Mucosa of descending colon (tissue), 3 donors: ENCODE data around the gene OR2V2. TPM values are rescaled to one million over a fixed set of nuclear protein-coding genes. Genes with fewer than 3 reads are reported as not detected.

Experiments used
- ATAC-seq: fragments of 200-7000 bp; cut with Tn5 transposase; one replicate; pipeline ENCODE4 v1.9.1; 2020; ENCODE audit warnings: mild to moderate bottlenecking, moderate library complexity
- DNase-seq, 3 donors: peaks; one replicate each; pipeline ENCODE4 v3.0.0-alpha.2; 2020
- H3K36me3 ChIP-seq: fragments of 200-600 bp; one replicate; pipeline ENCODE4 v1.8.0; 2021; ENCODE audit warnings: low read depth, mild to moderate bottlenecking
- H3K4me1 ChIP-seq: fragments of 200-600 bp; one replicate; pipeline ENCODE4 v1.8.0; 2021; ENCODE audit warnings: low read depth, mild to moderate bottlenecking
- H3K4me3 ChIP-seq: fragments of 200-600 bp; one replicate; pipeline ENCODE4 v1.8.0; 2021; ENCODE audit warnings: mild to moderate bottlenecking
- H3K9me3 ChIP-seq: fragments of 200-600 bp; one replicate; pipeline ENCODE4 v1.8.0; 2021; ENCODE audit warnings: mild to moderate bottlenecking
- intact Hi-C, 2 donors: fragments of 100-400 bp; cut with DNase I in 1 of 2; cut with micrococcal nuclease in 1 of 2; formaldehyde crosslinking; loops; one replicate each; pipeline versions ENCODE4 v1.11.0 to v1.11.1; 2022; cut with DNase I, micrococcal nuclease
- total RNA-seq, 3 donors: library from RNA; stranded (reverse); fragmentation: NEBNext Ultra II Directional in 2 of 3; extraction: Animal tissue kit (Norgen Biotek cat#: 25700) in 2 of 3; gene quantifications; one replicate each; pipeline versions ENCODE4 v1.2.1 to v1.2.4, GENCODE V29; 2021 to 2023
- TF ChIP-seq, protein P1 (sequence below): fragments of 200-600 bp; IDR thresholded peaks from one replicate; pipeline ENCODE4 v1.8.0; 2022; ENCODE audit warnings: antibody characterized with exemption, mild to moderate bottlenecking
- donor health status: DM: no; HTN: no; CAD: no; lungs with moderate emphysema.
- donor health status: DM: no; HTN: no; CAD: no.
- donor health status: DM: no; HTN: yes; CAD: no.

OR2V2 gene
- total RNA-seq, 3 donors from 2014 or later, result not detected

DNA sequence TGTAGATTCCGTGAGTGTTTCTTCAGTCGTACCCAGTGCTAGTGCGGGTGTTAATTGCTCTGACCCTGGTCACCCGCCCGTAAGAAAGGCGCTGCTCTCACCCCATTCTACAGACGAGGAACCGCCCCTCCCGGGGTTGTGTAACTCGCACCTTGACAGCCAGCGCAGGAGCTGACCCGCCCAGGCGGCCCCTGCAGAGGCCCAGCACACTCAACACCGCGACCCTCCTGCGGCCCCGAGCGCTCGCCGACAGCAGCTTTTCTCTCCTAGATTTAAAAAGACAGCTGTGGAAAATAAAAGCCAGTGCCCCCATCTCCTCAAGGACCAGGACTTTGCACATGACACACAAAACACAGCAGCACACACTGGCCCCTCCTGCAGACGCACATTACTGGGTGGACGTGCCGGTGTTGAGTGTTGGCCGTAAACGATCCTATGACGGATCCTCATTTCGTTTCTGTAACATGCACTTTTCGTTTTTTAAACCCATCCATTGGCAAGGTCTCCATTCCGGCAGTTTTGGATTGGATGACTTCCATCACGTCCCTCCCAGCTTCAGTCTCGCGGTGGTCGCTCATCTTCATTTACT is 22.9 kb downstream of the OR2V2 start:
- peak; percentile 41 for ATAC-seq
- H3K9me3 ChIP-seq, result no peaks in the 10 kb centered on the region
- peaks cover 10% of the 10 kb centered on the region for H3K4me1 ChIP-seq
- H3K4me3 ChIP-seq, result no peak overlapping the region
- TF ChIP-seq, protein P1, sequence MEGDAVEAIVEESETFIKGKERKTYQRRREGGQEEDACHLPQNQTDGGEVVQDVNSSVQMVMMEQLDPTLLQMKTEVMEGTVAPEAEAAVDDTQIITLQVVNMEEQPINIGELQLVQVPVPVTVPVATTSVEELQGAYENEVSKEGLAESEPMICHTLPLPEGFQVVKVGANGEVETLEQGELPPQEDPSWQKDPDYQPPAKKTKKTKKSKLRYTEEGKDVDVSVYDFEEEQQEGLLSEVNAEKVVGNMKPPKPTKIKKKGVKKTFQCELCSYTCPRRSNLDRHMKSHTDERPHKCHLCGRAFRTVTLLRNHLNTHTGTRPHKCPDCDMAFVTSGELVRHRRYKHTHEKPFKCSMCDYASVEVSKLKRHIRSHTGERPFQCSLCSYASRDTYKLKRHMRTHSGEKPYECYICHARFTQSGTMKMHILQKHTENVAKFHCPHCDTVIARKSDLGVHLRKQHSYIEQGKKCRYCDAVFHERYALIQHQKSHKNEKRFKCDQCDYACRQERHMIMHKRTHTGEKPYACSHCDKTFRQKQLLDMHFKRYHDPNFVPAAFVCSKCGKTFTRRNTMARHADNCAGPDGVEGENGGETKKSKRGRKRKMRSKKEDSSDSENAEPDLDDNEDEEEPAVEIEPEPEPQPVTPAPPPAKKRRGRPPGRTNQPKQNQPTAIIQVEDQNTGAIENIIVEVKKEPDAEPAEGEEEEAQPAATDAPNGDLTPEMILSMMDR, result no peak
- H3K36me3 ChIP-seq, result no peaks in the 10 kb centered on the region
- intact Hi-C loops, result no loop called here
- DNase-seq, result no peak

DNA sequence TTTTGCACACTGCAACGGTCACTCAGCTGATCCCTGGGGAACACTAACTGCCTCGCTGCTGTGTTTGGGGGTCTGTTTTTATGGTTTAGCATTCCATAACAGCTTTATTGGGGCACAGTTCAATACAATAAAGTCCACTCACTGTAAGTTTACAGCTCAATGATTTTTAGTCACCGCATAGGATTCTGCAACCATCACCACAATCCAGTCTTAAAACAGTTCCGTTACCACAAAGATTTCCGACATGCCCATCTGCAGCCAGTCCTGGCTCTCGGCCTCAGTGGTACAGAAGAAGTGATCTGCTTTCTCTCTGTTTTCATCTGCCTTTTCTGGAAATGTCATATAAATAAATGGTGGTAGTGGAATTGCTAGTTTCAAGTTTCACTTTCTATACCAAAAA is 23.6 kb downstream of the OR2V2 start:
- Histone ChIP-seq H3K4me1 (peaks cover 10% of the 10 kb centered on the region), H3K9me3 (no peaks in the 10 kb centered on the region), H3K4me3 (no peak overlapping the region), H3K36me3 (no peaks in the 10 kb centered on the region)
- intact Hi-C loops, result no loop called here
- TF ChIP-seq, protein P1, result no peak
- no peak for DNase-seq
- ATAC-seq, result no peak

DNA sequence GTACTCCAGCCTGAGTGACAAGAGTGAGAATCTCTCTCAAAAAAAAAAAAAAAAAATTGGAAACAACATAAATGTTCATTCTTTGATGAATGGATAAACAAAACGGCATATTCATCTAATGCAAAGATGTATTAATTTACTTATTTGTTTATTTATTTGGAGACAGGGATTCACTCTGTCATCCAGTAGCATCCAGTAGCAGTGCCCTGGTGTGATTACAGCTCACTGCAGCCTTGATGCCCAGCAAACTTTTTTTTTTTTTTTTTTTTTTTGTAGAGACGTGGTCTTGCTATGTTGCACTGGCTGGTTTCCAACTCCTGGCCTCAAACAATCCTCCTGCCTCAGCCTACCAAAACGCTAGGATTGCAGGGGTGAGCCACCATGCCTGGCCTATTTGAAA is 24.4 kb downstream of the OR2V2 start:
- no peak overlapping the region for H3K4me3 ChIP-seq
- H3K36me3 ChIP-seq, result no peaks in the 10 kb centered on the region
- intact Hi-C loops, result no loop called here
- no peak for DNase-seq
- peaks cover 10% of the 10 kb centered on the region for H3K4me1 ChIP-seq
- no peak for ATAC-seq
- TF ChIP-seq, protein P1, result no peak
- no peaks in the 10 kb centered on the region for H3K9me3 ChIP-seq

DNA sequence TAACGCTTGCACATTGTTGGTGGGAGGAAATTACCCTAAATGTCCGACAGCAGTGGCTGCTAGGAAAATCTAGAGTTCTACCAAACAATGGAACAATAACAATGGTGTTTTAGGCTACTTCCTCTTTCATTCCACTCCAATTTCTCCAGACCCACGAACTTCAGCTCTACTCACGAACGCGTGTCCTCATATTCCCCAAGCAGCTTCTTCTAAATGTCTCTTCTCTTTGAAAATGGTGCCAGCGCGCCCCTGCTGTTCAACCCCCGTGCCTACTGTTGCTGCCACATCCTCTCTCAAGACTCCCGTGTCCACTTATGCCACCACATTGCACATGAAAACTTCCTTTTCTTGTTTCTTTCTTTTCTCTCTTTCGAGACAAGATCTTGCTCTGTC is 25.6 kb downstream of the OR2V2 start:
- intact Hi-C loops, result no loop called here
- H3K36me3 ChIP-seq, result no peaks in the 10 kb centered on the region
- TF ChIP-seq, protein P1, result no peak
- ATAC-seq, result no peak
- no peak overlapping the region for H3K4me3 ChIP-seq
- peaks cover 10% of the 10 kb centered on the region for H3K4me1 ChIP-seq
- no peaks in the 10 kb centered on the region for H3K9me3 ChIP-seq
- DNase-seq, result peak in 1 of 3 donors; percentile 81

DNA sequence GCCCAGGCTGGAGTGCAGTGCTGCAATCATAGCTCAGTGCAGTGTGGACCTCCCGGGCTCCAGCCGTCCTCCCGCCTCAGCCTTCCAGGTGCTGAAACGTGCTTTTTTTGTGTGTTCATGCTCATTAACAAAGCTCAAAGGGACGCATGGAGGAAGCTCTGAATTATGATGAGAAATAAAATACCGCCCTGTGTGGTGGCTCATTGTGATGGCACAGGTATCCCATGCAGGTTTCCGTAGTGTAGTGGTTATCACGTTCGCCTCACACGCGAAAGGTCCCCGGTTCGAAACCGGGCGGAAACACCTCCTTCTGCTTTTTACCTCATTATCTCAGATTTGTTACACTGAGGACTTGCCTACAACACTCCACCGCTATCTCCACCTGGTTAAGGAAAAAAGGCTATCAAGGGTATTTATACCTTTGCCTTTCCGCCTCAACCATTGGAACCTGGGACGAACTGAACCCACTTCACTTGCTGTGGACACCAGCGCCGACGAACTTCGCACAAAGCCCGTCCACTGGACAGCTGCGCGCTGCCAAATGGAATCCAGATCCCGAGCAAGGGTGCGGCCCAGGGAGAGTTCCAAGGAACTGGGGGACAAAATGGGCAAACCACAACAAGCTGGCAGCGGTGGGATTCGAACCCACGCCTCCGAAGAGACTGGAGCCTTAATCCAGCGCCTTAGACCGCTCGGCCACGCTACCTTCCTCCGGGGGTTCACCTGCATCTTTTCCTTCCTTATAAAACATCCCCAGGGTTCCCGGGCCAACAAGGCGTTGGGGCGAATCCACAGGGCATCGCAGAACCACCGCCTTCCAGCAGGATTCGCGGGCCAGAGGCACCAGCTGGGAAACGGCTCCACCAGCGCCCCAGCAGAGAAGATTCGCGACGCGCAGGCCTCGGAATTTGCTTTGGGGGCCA is 26.3 kb downstream of the OR2V2 start:
- ATAC-seq, result peak; percentile 67
- TF ChIP-seq, protein P1, result no peak
- Histone ChIP-seq H3K36me3 (no peaks in the 10 kb centered on the region), H3K9me3 (no peaks in the 10 kb centered on the region), H3K4me1 (peaks cover 10% of the 10 kb centered on the region), H3K4me3 (no peak overlapping the region)
- intact Hi-C loops, result no loop called here
- peak in 1 of 3 donors; percentile 32 for DNase-seq
